Ascending aorta (tissue), 2 donors: ENCODE measurements around the gene DSE. TPM values are rescaled to one million over a fixed set of nuclear protein-coding genes. Genes with fewer than 3 reads are reported as not detected.

Source experiments
- DNase-seq, 2 donors: peaks; one replicate each; pipeline ENCODE4 v3.0.0-alpha.2; 2019; ENCODE audit warnings: low spot score in 2 of 2
- H3K27ac ChIP-seq, 2 donors: fragments of 200-600 bp; sonication (generic); one replicate each; pipeline ENCODE4 v1.5.1; 2016 to 2017; ENCODE audit warnings: mild to moderate bottlenecking in 1 of 2
- H3K27me3 ChIP-seq: fragments of 200-600 bp; sonication (generic); one replicate; pipeline ENCODE4 v1.5.1; 2017
- H3K36me3 ChIP-seq, 2 donors: fragments of 200-600 bp; sonication (generic); one replicate each; pipeline ENCODE4 v1.5.1; 2016
- H3K4me1 ChIP-seq, 2 donors: fragments of 200-600 bp; sonication (generic); one replicate each; pipeline ENCODE4 v1.5.1; 2016 to 2017; ENCODE audit warnings: mild to moderate bottlenecking in 1 of 2
- H3K4me3 ChIP-seq, 2 donors: fragments of 200-600 bp; sonication (generic); one replicate each; pipeline ENCODE4 v1.5.1; 2016 to 2017; ENCODE audit warnings: mild to moderate bottlenecking in 1 of 2
- H3K9me3 ChIP-seq, 2 donors: fragments of 200-600 bp; sonication (generic); one replicate each; pipeline ENCODE4 v1.5.1; 2016
- CTCF ChIP-seq, 3 experiments: fragments of 200-600 bp in 2 of 3; fragments of 450-650 bp in 1 of 3; sonication (generic) in 2 of 3; IDR thresholded peaks; one replicate each; pipeline ENCODE4 v1.5.1; 2016 to 2019; ENCODE audit warnings: antibody characterized with exemption in 3 of 3, mild to moderate bottlenecking in 1 of 3, moderate library complexity in 1 of 3
- intact Hi-C: fragments of 100-400 bp; cut with DNase I; formaldehyde crosslinking; loops from one replicate; pipeline ENCODE4 v1.15.1; 2023
- total RNA-seq: library from RNA; depleted of rRNA; stranded (reverse); fragments of >200 nt; gene quantifications from one replicate; pipeline ENCODE4 v1.1.0, GENCODE V29; 2016

Gene DSE
- total RNA-seq, 1 donor from 2014 or later = 27.6 TPM

DNA sequence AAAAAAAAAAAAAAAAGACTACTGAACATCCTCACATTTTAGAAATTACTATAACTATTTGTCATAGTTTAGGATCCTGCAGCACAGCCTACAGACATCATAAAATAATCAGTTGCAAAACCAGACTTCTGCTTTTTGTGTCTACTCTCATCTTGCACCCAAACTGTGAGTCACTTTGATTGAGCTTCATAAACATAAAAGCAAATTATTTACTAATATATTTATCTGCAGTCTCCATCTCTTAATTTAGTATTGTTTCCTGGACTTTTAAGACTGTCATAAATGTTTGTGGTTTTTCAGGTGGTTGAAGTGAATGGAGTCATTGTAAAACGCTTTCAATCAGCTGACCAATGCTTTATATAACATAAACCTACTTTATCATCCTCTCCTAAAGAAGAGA, 75.7 kb downstream of the DSE start:
- Histone ChIP-seq H3K27me3 (no peaks in the 10 kb centered on the region), H3K4me1 (peaks cover 0 to 6% of the 10 kb centered on the region in 2 donors), H3K36me3 (no peaks in the 10 kb centered on the region), H3K27ac (no peak overlapping the region), H3K4me3 (no peak overlapping the region), H3K9me3 (no peaks in the 10 kb centered on the region)
- TF ChIP-seq CTCF (IDR thresholded peaks at IDR 0.05) = no peak
- no peak for DNase-seq
- intact Hi-C loops = loop anchor here (5.0 kb wide), 3 partner anchors 74 to 164 kb away; partner anchors contain the start of gene DSE

DNA sequence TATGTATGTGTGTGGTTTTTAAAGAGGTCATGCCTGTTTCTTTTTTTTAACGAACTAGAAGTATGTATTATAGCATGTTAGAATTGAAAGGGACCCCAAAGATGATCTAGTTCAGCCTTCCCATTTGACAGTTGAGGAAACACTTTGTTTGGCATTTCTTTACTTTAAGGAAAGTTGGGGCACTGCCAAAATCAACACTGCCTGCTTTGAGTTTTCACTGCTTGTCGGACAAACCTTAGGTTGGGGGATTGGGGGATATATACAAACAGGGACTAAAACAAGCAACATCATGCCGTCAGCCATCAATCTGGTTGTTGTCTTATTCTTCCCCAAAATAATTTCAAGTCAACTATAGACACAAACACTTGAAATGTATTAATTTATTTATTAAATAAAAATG, 76.3 kb downstream of the DSE start:
- no peaks in the 10 kb centered on the region for H3K36me3 ChIP-seq
- no peaks in the 10 kb centered on the region for H3K27me3 ChIP-seq
- no peak overlapping the region for H3K27ac ChIP-seq
- intact Hi-C loops = loop anchor here (5.0 kb wide), 3 partner anchors 75 to 165 kb away; partner anchors contain the start of gene DSE
- DNase-seq = no peak
- H3K4me3 ChIP-seq = no peak overlapping the region
- no peaks in the 10 kb centered on the region for H3K9me3 ChIP-seq
- TF ChIP-seq CTCF (IDR thresholded peaks at IDR 0.05) = no peak
- peaks cover 0 to 6% of the 10 kb centered on the region in 2 donors for H3K4me1 ChIP-seq

DNA sequence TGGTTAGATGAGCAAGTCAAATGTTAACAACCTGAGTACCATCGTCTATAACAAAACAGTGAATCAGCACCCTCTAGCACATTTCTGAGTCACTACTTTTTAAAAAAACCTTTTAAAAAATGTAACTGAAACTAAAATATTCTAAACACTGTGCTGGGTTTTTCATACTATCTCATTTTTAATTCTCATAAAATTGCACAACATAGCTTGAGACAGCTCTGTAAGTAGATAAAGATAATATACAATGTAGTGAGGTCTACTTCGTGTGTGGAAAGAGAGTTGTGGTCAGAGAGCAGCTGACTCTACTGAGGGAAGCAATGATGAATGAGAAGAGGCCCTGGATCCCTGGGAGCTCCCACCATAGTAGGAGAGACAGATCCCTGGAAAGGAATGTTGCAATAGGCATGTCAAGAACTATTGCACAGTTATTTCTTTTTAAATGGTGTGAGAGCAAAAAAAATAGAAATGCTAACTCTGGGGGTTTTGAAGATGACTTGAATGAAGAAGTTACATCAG, 76.8 kb downstream of the DSE start:
- Histone ChIP-seq H3K4me3 (no peak overlapping the region), H3K36me3 (no peaks in the 10 kb centered on the region), H3K4me1 (peaks cover 0 to 6% of the 10 kb centered on the region in 2 donors), H3K9me3 (no peaks in the 10 kb centered on the region), H3K27ac (no peak overlapping the region), H3K27me3 (no peaks in the 10 kb centered on the region)
- peak in 1 of 3 experiments; percentile 28 for TF ChIP-seq CTCF (IDR thresholded peaks at IDR 0.05)
- intact Hi-C loops = loop anchor here (5.0 kb wide), 3 partner anchors 75 to 165 kb away; partner anchors contain the start of gene DSE
- DNase-seq = peak in 1 of 2 donors; percentile 66

DNA sequence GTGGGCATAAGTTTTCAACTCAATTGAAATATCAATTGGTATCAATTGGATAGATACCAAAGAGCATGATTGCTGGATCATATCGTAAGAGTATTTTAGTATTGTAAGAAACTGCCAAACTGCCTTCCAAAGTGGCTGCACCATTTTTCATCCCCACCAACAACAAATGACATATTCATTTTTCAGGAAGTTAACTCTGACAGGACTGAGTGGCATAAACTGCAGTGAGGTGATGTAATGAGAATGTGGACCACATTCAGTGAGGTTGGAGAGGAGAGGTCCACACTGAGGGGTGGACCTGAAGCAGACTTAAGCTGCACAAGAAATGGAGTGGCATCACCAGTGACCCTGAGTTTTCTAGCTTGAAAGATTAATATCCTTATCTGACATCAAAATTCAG, 78.8 kb downstream of the DSE start:
- Histone ChIP-seq H3K36me3 (no peaks in the 10 kb centered on the region), H3K27ac (no peak overlapping the region), H3K4me3 (no peak overlapping the region), H3K9me3 (no peaks in the 10 kb centered on the region), H3K4me1 (peaks cover 0 to 2% of the 10 kb centered on the region in 2 donors), H3K27me3 (no peaks in the 10 kb centered on the region)
- no peak for TF ChIP-seq CTCF (IDR thresholded peaks at IDR 0.05)
- intact Hi-C loops = loop anchor here (5.0 kb wide), 3 partner anchors 77 to 167 kb away; partner anchors contain the start of gene DSE
- no peak for DNase-seq

DNA sequence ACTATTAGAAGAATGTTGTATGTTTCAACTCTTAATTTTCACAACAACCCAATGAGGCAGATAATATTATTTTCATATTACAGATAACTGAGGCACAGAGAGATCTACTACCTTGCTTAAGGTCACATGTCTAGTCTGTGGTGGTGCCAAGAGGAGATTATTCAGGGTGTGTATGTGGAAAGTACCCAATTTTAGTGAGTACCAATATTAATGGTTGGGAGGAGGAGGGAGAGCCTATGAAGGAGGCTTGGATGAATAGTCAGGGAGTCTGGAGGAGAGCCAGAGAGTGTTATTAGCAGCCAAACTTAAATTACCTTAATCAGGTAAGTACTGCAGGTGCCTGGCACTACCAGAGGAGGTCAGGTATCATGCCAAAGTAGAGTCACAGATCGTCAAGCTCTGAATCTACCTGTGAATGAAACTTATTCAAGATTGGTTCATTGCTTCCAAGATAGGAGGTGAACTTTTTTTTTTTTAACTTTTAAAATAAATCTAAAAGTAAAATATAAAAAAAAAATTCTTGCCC, 79.5 kb downstream of the DSE start:
- DNase-seq = no peak
- Histone ChIP-seq H3K4me3 (no peak overlapping the region), H3K27ac (no peak overlapping the region), H3K4me1 (peaks cover 0 to 2% of the 10 kb centered on the region in 2 donors), H3K27me3 (no peaks in the 10 kb centered on the region), H3K9me3 (no peaks in the 10 kb centered on the region), H3K36me3 (no peaks in the 10 kb centered on the region)
- no peak for TF ChIP-seq CTCF (IDR thresholded peaks at IDR 0.05)
- intact Hi-C loops = no loop called here
